Activated CD4-positive, alpha-beta T cell treated with anti-CD3 and anti-CD28 coated beads, Interleukin-2, amount 50 U/mL, for 48 hours (primary cell): ENCODE results near the gene CDK8.
"Not testable (repeated sequence)": the region's sequence is repeated elsewhere in the genome, so short reads cannot be mapped to it uniquely, and the experiment has no call there.

ENCODE experiments used
- DNase-seq, 2 experiments: peaks; one replicate each; pipeline ENCODE4 v3.0.0-alpha.2; 2020

The CDK8 gene

DNA sequence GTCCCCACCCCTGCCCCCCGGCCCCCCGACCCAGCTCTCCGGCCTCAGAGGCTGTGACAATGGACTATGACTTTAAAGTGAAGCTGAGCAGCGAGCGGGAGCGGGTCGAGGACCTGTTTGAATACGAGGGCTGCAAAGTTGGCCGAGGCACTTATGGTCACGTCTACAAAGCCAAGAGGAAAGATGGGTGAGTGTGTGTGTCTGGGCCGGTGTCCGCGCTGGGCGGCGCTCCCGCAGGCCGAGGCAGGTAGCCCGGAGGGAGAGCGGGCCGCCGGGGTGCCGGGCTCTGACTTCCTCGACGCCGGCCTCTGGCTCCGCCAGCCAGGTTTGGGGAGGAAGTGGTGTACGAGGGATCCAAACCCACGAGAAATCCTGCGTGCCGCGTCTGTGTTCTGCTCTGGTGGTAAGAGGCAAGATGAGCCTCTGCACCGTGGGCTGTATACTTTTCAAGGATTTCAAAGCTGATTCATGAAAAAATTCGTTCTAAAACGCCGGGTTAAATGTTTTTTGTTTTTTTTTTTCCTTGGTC lies 718 bp downstream of the CDK8 start:
- peak; percentile 48 to 52 for DNase-seq

DNA sequence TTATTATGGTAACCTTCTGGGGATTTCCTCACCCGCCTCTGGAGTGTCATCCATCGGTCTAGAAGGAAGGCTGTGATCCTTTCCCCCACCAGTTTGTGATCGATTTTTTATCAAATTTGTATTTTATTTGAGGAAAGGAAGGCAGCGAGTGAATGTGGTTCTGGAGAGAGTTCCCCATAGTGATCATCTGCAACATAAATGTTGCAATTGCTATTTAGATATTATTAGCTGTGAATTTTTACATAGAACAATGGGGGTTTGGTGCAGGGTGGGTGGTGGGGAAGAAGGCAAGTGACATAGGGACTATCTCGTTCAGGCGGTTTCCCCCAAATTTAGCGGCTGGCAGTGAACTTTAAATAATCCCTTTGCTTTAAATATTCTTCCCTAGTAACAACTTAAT lies 1.2 kb downstream of the CDK8 start:
- no peak for DNase-seq

GRCh38 chr13:26255691-26256277 lies 1.9 kb downstream of the CDK8 start:
- no peak for DNase-seq

DNA sequence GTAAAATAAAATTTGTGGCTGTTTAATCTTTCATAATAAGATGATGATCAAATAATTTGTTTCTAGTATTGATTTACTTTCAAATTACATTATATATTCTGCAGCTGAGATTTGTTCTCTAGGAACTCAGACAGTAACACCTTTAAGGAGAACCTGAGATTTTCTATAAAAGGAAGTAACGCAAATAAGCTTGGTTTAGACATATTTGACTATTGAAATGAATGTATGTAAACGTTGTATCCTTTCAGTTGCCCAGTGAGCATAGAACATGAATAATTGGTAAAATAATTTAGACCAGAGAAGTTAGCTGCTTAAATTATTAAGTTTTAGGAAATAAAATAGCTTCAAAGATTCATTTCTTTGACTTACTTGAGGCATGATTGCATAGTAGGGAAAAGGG lies 3.1 kb downstream of the CDK8 start:
- no peak for DNase-seq

DNA sequence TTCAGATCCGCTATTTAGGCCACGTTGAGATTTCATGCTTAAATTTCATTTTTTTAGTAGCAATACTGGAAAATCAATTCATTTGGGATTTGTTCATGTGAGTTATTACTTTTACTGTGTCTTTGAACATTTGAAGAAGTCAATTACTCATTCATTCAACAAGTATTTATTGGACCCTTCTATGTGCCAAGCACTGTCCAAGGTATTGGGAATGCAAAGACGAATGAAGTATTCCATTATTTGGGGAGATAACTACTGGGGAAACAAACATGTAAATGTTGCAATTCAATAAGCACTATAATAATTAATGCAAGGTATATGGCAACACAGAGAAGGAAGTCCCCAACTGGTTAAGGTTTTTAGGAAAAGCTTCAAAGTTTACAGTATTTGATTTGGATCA lies 5.7 kb downstream of the CDK8 start:
- no peak for DNase-seq

GRCh38 chr13:26262156-26262555 lies 8.2 kb downstream of the CDK8 start:
- no peak for DNase-seq

- DNase-seq, result no peak
Measured at GRCh38 chr13:26266311-26266710, 12.4 kb downstream of the CDK8 start.

DNA sequence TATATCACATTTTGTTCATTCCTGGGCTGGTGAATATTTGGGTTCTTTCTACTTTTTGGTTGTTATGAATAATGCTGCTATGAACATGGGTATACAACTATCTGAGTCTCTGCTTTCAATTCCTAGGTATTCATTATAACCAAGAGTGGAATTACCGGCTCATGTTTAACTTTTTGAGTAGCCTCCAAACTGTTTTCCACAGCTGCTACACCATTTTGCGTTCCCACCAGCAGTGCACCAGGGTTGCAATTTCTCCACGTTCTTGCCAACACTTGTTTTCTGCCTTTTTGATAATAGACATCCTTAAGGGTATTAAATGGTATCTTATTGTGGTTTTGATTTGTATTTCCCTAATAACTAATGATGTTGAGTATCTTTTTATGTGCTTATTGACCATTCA lies 16.8 kb downstream of the CDK8 start:
- no peak for DNase-seq

- DNase-seq, result no peak
Measured at GRCh38 chr13:26272621-26273020, 18.7 kb downstream of the CDK8 start.

- no peak for DNase-seq
Measured at GRCh38 chr13:26280295-26280694, 26.4 kb downstream of the CDK8 start.

DNA sequence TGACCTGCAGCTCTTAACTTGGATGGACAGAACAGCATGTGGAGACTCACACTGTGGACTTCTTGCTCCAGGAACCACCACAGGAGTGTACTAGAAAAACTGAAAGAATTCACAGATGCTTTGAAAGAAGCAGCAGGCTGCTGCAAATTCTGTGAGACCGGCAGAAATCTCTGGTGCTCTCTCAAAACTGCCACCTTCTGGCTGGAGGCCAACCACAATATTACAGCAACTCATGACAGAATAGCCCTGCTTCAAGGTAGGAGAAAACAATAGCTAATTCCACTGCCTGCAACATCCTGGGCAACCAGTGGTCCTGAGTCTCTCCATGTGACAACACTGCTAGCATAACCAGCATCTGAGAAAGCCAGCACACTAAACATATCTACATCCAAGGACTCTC lies 26.9 kb downstream of the CDK8 start:
- no peak for DNase-seq

- not testable (repeated sequence) for DNase-seq
Measured at GRCh38 chr13:26285911-26286310, 32.0 kb downstream of the CDK8 start.

- DNase-seq, result not testable (repeated sequence)
Measured at GRCh38 chr13:26288838-26289237, 34.9 kb downstream of the CDK8 start.

DNA sequence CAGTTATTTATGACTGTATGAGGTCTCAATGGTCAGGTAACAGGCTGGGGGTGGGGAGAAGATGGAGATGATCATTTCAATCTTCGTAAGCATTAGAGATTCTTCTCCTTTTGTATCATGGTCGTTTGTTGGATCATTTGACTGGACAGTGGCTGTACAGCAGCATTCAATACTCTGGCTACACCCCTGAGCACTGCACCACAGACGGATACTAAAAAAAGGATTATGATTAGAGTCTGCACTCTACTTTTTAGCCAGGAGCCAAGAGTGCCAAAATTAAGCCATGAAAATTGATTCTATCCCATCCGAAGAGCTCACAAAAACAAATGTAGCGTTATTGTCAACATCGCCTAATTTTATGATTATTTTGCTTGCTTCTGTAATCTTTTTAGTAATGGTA lies 41.9 kb downstream of the CDK8 start:
- DNase-seq, result no peak

- DNase-seq, result no peak
Measured at GRCh38 chr13:26299168-26299750, 45.3 kb downstream of the CDK8 start.

DNA sequence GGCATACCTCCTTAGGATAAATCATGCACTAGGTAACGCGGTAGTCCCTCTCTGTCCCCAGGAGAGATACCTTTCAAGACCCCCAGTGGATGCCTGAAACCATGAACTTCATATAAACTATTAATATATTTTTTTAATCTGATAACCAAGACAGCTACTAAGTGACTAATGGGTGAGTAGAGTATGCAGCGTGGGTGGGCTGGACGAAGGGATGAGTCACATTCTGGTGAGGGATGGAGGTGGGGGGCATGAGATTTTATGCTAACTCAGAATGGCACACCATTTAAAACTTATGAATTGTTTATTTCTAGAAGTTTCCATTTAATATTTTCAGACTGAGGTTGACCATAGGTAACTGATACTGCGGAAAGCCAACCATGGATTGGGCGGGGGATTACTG lies 46.2 kb downstream of the CDK8 start:
- DNase-seq, result no peak

GRCh38 chr13:26305676-26306075 lies 51.7 kb downstream of the CDK8 start:
- no peak for DNase-seq

DNA sequence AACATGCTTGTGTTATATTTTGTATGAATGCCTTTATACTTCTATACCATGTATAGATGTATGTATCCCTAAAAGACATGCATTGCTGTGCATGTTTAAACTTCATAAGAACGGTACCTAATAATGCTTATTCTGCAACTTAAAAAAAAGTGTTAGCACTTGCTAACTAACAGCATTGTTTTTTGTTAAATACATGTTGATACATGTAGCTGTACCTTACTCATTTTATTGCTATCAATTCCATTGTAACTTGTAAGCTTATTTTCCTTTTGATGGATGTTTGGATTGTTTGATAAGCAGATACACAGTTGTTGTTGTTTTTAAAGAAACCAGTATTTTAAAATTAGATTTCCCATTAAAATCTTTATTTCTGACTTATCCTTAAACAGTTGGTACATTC lies 53.8 kb downstream of the CDK8 start:
- DNase-seq, result no peak

- DNase-seq, result no peak
Measured at GRCh38 chr13:26308250-26308649, 54.3 kb downstream of the CDK8 start.

- no peak for DNase-seq
Measured at GRCh38 chr13:26308836-26309235, 54.9 kb downstream of the CDK8 start.

GRCh38 chr13:26310003-26310402 lies 56.1 kb downstream of the CDK8 start:
- no peak for DNase-seq

- DNase-seq, result no peak
Measured at GRCh38 chr13:26310470-26310869, 56.5 kb downstream of the CDK8 start.

DNA sequence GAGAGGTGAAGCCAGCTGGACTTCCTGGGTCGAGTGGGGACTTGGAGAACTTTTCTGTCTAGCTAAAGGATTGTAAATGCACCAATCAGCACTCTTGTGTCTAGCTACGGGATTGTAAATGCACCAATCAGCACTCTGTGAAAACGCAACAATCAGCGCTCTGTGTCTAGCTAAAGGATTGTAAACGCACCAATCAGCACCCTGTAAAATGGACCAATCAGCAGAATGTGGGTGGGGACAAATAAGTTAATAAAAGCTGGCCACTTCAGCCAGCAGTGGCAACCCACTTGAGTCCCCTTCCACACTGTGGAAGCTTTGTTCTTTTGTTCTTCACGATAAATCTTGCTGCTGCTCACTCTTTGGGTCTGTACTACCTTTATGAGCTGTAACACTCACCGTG lies 58.1 kb downstream of the CDK8 start:
- DNase-seq, result not testable (repeated sequence)

DNA sequence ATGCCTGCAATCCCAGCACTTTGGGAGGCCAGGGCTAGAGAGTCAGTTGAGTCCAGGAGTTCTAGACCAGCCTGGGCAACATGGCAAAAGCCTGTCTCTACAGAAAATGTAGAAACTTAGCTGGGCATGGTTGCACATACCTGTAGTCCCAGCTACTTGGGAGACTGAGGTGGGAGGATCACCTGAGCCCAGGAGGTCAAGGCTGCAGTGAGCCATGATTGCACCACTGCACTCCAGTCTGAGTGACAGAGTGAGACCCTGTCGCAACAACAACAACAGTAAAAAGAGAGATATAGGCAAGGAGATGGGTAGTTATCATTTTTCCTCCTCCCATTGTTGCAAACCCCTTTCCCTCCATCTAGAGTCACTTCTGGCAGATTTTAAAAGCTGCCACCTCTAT lies 62.2 kb downstream of the CDK8 start:
- not testable (repeated sequence) for DNase-seq

GRCh38 chr13:26320766-26321165 lies 66.8 kb downstream of the CDK8 start:
- no peak for DNase-seq
